HepG2 (cell line): ENCODE results near the gene FLT3LG. TPM values are rescaled to one million over a fixed set of nuclear protein-coding genes. Genes with fewer than 3 reads are reported as not detected.
A peak's percentile ranks its signal among the peaks of the same experiment; 100 is the strongest.

Experiments
- ATAC-seq: fragments of 200-7000 bp; cut with Tn5 transposase; 3 replicates; pipeline ENCODE4 v1.9.1; 2020; ENCODE audit warnings: mild to moderate bottlenecking, moderate library complexity
- BruUV-seq: library from RNA; stranded (reverse); fragments of 400-500 nt; replicated peaks from 2 replicates; lab custom pipeline; 2021; lab: Mats Ljungman, UMichigan
- CTCF ChIA-PET: fragments of 300-600 bp; formaldehyde crosslinking; extraction: SDS; loops from one replicate; lab custom pipeline; 2021; ENCODE audit warnings: low total read pairs, inconsistent platforms, low intra/inter-chr PET ratio; lab: Yijun Ruan, JAX
- POLR2A ChIA-PET: fragments of 350-600 bp; sonication (Branson Sonifier 250); formaldehyde crosslinking; loops from one replicate; lab custom pipeline; 2020; ENCODE audit warnings: antibody characterized with exemption, inconsistent platforms; lab: Yijun Ruan, JAX
- DNase-seq: peaks from one replicate; pipeline ENCODE4 v3.0.0-alpha.2; 2015; ENCODE audit warnings: low spot score
- FAIRE-seq: peaks from 3 replicates; lab custom pipeline; 2011; peaks lifted over from hg19 to GRCh38; lab: Jason Lieb, UNC
- H2AFZ ChIP-seq: one replicate; pipeline ENCODE4 v1.6.1; 2011; ENCODE audit warnings: low read length, inconsistent platforms
- H3K27ac ChIP-seq: fragments of 300-600 bp; 3 replicates; pipeline ENCODE4 v1.8.0; 2011; ENCODE audit warnings: mixed run types, mild to moderate bottlenecking, mixed read lengths, low read length, inconsistent platforms; ENCODE audit not compliant: insufficient read depth; ENCODE audit errors: extremely low read length
- H3K27me3 ChIP-seq, 2 experiments: fragments of 200-600 bp in 1 of 2; 2 replicates in 1 of 2; 3 replicates in 1 of 2; pipeline versions ENCODE4 v1.6.0 to v1.8.0; 2011; ENCODE audit warnings: low read length in 2 of 2, mild to moderate bottlenecking in 2 of 2, moderate library complexity in 2 of 2, inconsistent platforms in 1 of 2; ENCODE audit not compliant: insufficient read depth in 2 of 2, control insufficient read depth in 1 of 2
- H3K36me3 ChIP-seq, 2 experiments: fragments of 200-600 bp in 1 of 2; replicated peaks in 1 of 2; 2 replicates in 1 of 2; 3 replicates in 1 of 2; pipeline versions ENCODE4 v1.5.1 to v1.8.0; 2011; ENCODE audit warnings: low read length in 2 of 2, inconsistent platforms in 1 of 2; ENCODE audit not compliant: insufficient read depth in 2 of 2, control insufficient read depth in 1 of 2
- H3K4me1 ChIP-seq: 2 replicates; pipeline ENCODE4 v1.5.1; 2012; ENCODE audit warnings: low read length, inconsistent platforms; ENCODE audit not compliant: insufficient read depth
- H3K4me2 ChIP-seq: 2 replicates; pipeline ENCODE4 v1.6.0; 2011; ENCODE audit warnings: low read depth, low read length, inconsistent platforms
- H3K4me3 ChIP-seq, 3 experiments: fragments of 200-600 bp in 1 of 3; sonication (generic), shearing (Covaris generic) in 1 of 3; replicated peaks in 1 of 3; 2 replicates each; pipeline ENCODE4 v1.5.1; 2011 to 2016; ENCODE audit warnings: low read length in 3 of 3, inconsistent platforms in 2 of 3, low read depth in 2 of 3, mild to moderate bottlenecking in 2 of 3, control low read depth in 1 of 3, mixed read lengths in 1 of 3; ENCODE audit not compliant: insufficient read depth in 1 of 3
- H3K79me2 ChIP-seq: one replicate; pipeline ENCODE4 v1.6.1; 2011; ENCODE audit warnings: low read length, inconsistent platforms; ENCODE audit not compliant: insufficient read depth
- H3K9ac ChIP-seq: 2 replicates; pipeline ENCODE4 v1.6.0; 2011; ENCODE audit warnings: mild to moderate bottlenecking, low read depth, low read length, inconsistent platforms; ENCODE audit not compliant: insufficient read depth
- H3K9me3 ChIP-seq: 2 replicates; pipeline ENCODE4 v1.5.1; 2012; ENCODE audit warnings: mild to moderate bottlenecking, low read length
- H4K20me1 ChIP-seq: 2 replicates; pipeline ENCODE4 v1.6.0; 2011; ENCODE audit warnings: inconsistent platforms, mild to moderate bottlenecking, low read length, moderate library complexity; ENCODE audit not compliant: insufficient read depth
- CTCF ChIP-seq: sonication (generic); formaldehyde crosslinking; IDR thresholded peaks from 2 replicates; pipeline ENCODE4 v1.5.0; 2020; ENCODE audit warnings: mild to moderate bottlenecking, missing genetic modification reagents, moderate library complexity
- ERF ChIP-seq: IDR thresholded peaks from 2 replicates; pipeline ENCODE4 v1.6.1; 2018; ENCODE audit warnings: missing biosample characterization, missing genetic modification reagents
- ZBTB40 ChIP-seq, 2 experiments: fragments of 450-650 bp in 1 of 2; sonication (generic) in 1 of 2; formaldehyde crosslinking in 1 of 2; IDR thresholded peaks; 2 replicates each; pipeline versions ENCODE4 v1.6.1 to v1.8.0; 2016 to 2022; ENCODE audit warnings: antibody characterized with exemption in 1 of 2, mild to moderate bottlenecking in 1 of 2, missing genetic modification reagents in 1 of 2
- ZNF547 ChIP-seq: sonication (generic); formaldehyde crosslinking; IDR thresholded peaks from 2 replicates; pipeline ENCODE4 v1.5.1; 2020; ENCODE audit warnings: mild to moderate bottlenecking, missing genetic modification reagents
- WGBS: methylation state at CpG from one replicate; pipeline ENCODE4 v1.1.6; 2017; ENCODE audit warnings: low lambda C conversion rate; 5-methylcytosine and 5-hydroxymethylcytosine counted together
- in situ Hi-C: cut with HindIII; loops from 2 replicates; pipeline ENCODE4 v1.10.0; 2017; ENCODE audit warnings: low pct_unique_long_range_greater_than_20kb; ENCODE audit not compliant: extremely low pct_ligation_motif_present
- intact Hi-C: fragments of 100-400 bp; cut with micrococcal nuclease; formaldehyde crosslinking; loops from one replicate; pipeline ENCODE4 v1.10.0; 2022; ENCODE audit not compliant: unreplicated experiment
- polyA plus RNA-seq, 8 experiments: library from polyadenylated mRNA; depleted of rRNA in 3 of 8; stranded (reverse) in 7 of 8; unstranded in 1 of 8; fragments of >200 nt; fragmentation: Illumina TruSeq in 4 of 8; extraction: Trizol in 4 of 8; gene quantifications; 2 replicates each; pipeline versions ENCODE4 v1.2.1 to v1.2.3, GENCODE V29; 2011 to 2016; ENCODE audit warnings: low read depth in 4 of 8, missing spikeins in 1 of 8, mixed read lengths in 1 of 8; ENCODE audit not compliant: insufficient read depth in 1 of 8
- total RNA-seq, 5 experiments: library from RNA; depleted of rRNA; stranded (reverse); fragments of >200 nt; fragmentation: Illumina TruSeq; extraction: Trizol; gene quantifications; 2 replicates each; pipeline ENCODE4 v1.2.3, GENCODE V29; 2016; ENCODE audit warnings: low read depth in 1 of 5

Gene FLT3LG
- total and polyA plus RNA-seq, 2 of the 13 experiments (the other 11 are each of a cell fraction or from before 2014, with no cell fraction given) = 1.5 to 2.6 TPM

- no peak for TF ChIP-seq ERF
- TF ChIP-seq, all 625 proteins: peak for 0
- no peak overlapping the region for H3K27ac ChIP-seq
- no peak overlapping the region for H3K9ac ChIP-seq
- FAIRE-seq (no peak), DNase-seq (no peak), ATAC-seq (no peak)
- ChIA-PET POLR2A (no interaction called here), CTCF (no interaction called here)
- no TSS peak for BruUV-seq
- no peak overlapping the region for H2AFZ ChIP-seq
- H3K79me2 ChIP-seq = no peaks in the 10 kb centered on the region
- in situ Hi-C loops = no loop called here
- no peaks in the 10 kb centered on the region for H3K9me3 ChIP-seq
- peaks cover 1 to 6% of the 10 kb centered on the region in 2 experiments; a peak in 2 of 5 replicates for H3K36me3 ChIP-seq
- 95% methylated on average over 15 of the region's 15 CpGs for WGBS
- H3K4me3 ChIP-seq = no peak overlapping the region
- H3K4me1 ChIP-seq = peaks cover 6% of the 10 kb centered on the region; the same call in 1 of the 2 replicates
- H3K27me3 ChIP-seq = no peaks in the 10 kb centered on the region; a peak in 1 of 5 replicates
- no peaks in the 10 kb centered on the region for H4K20me1 ChIP-seq
- intact Hi-C loops = no loop called here
- H3K4me2 ChIP-seq = no peak overlapping the region
Measured at GRCh38 chr19:49468746-49469447, 5.1 kb upstream of the FLT3LG start.

- no peak overlapping the region for H2AFZ ChIP-seq
- H3K9ac ChIP-seq = no peak overlapping the region
- no peaks in the 10 kb centered on the region; a peak in 1 of 5 replicates for H3K27me3 ChIP-seq
- in situ Hi-C loops = no loop called here
- BruUV-seq = no TSS peak
- ATAC-seq = no peak
- no peak for DNase-seq
- no peak overlapping the region for H3K4me2 ChIP-seq
- H3K4me1 ChIP-seq = peaks cover 13% of the 10 kb centered on the region
- H3K4me3 ChIP-seq = no peak overlapping the region
- POLR2A ChIA-PET = no interaction called here
- intact Hi-C loops = no loop called here
- H3K79me2 ChIP-seq = no peaks in the 10 kb centered on the region
- H3K9me3 ChIP-seq = no peaks in the 10 kb centered on the region
- H4K20me1 ChIP-seq = no peaks in the 10 kb centered on the region
- 96% methylated on average over 11 of the region's 25 CpGs for WGBS
- CTCF ChIA-PET = no interaction called here
- peaks cover 1 to 6% of the 10 kb centered on the region in 2 experiments; a peak in 2 of 5 replicates for H3K36me3 ChIP-seq
- FAIRE-seq = no peak
- no peak overlapping the region for H3K27ac ChIP-seq
- peak; percentile 44 for TF ChIP-seq CTCF (CRISPR knock-in tag)
- TF ChIP-seq ZNF547 (CRISPR knock-in tag) = no peak
- no peak for TF ChIP-seq ZBTB40 (IDR thresholded peaks at IDR 0.05)
- TF ChIP-seq ZBTB40 (CRISPR knock-in tag; IDR thresholded peaks at IDR 0.05) = no peak
Measured at GRCh38 chr19:49469828-49470614, 4.0 kb upstream of the FLT3LG start.
